Non-pigmented ciliary epithelial cell (primary cell): Measurements from ENCODE around the gene CASK.
"Not testable (repeated sequence)": the region's sequence is repeated elsewhere in the genome, so short reads cannot be mapped to it uniquely, and the experiment has no call there.

Experiments used
- DNase-seq: peaks from one replicate; pipeline ENCODE4 v3.0.0-alpha.2; 2010; ENCODE audit warnings: low read depth

CASK gene

DNA sequence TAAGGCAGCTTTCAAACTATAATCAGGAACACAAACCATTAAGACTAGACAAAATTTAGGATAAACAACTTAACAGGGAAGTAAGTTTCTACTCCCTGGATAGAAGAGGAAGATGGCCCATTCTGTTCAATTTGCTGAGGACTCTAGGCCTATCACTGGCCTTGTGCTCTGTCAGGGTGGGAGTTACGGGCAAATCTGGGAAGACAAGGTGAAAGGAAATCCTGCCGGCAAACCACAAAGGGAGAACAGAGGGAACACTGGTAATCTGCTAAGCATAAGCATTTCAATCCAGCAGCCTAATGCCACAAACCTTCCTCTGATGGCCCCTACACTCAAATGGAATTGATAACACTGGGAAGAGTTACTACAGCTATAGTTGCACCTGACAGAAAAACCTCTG is 191.1 kb downstream of the CASK start:
- no peak for DNase-seq

DNA sequence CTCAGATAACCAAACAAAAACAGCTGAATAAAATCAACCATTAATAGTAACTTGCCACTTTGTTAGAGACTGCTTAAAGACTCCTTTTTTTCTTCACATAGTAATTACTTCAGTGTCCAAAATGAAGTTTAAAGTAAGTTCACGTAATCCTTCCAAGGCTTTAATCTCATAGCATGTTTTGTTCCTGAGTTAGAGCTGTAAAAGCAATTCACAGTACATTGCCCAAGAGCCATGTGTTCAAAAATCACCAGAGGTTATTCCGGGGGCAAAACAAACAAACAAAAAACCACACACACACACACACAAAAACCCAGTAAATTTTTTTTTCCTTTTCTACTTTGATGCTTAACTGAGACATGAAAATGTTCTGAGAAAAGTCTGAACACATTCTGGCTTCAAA is 193.3 kb downstream of the CASK start:
- DNase-seq: no peak

DNA sequence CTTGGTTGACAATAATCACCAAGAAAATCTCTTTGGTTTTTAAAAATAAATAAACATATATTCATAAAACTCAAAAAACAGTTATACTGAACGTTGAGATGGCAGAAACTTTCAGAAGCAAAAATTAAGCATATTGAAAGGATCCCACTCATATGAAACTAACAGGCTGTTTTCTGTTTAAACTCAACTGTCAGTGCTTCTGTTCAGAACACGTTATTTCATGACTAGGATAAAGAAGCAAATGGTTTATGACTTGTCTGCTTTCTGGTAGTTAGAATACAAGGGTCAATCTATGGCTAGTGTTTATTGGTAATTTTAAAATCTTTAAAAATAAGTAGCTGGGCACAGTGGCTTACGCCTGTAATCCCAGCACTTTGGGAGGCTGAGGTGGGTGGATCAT is 195.2 kb downstream of the CASK start:
- DNase-seq: no peak

DNA sequence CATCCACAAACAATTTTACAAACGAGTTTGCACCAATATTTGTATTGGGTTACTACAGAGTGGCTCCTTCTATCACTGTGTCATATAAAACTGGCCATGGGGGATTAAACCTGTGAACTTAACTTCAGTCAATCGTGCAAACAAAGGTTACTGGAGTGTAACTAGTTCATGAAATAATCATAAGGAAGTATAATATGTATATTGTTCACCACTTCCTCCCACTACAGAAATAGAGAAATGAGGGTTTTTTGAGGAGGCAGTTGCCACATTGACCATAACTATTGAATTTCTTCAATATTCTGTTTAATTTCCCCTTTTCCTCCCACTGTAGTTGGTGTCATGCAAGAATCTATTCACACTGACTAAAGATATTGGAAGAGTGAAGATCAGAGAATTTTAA is 199.5 kb downstream of the CASK start, which contains the start of gene GPR82:
TSS of gene GPR82 (plus strand) at position 356 of the 400 bp plus-strand sequence. CDS start 2,846 bp downstream, outside the sequence.
- no peak for DNase-seq

DNA sequence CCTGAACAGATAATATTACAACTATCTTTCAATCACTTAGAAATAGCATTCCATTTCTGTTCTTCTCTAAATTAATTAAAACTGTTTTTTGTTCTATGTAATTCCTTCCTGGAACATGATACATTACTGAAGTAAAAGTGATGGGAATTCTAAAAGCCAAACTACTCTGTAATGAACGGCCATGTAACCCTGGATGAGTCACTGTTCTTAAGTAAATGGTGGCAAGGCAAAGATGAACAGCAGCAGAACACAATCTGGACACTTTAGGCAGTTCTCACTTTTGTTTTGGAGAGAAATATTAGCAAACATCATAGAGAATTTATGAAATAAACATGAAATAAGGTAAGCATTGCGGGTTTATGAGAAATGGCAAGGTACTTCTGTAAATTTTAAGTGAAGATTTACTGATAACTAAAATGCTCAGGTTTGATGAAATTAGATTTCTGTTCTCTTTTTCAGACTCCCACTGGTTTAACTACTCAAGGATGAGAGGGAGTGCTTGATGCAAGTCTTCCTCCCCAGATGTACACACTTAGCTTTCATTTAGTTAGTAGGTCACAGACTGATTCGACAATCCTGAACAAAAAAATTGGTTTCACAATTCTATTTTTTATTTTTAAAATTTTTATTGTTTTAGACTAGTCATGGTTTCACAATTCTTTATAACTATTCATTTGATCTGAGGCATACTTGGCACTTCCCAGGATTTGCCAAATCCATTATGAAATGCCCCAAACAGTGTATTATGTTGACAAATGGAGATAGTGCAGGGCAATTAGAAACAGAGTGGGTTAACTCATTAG is 200.3 kb downstream of the CASK start:
- DNase-seq: no peak

DNA sequence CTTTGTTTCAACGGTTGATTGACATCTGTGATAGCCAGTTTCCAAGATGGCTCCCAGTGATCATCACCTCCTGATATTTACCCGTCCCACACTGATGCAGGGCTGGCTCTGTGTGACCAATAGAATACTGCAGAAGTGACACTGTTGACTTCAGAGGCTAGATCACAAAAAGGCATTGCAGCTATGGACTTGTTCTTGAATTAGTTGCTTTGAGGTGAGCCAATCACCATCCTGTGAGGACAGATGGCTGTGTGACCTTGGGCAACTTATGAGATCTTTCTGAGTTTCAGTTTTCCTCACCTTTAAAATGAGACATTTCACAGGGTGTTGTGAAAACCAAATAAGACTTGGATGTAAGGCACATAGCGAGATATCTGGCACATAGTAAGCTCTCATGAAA is 201.1 kb downstream of the CASK start:
- DNase-seq: no peak

DNA sequence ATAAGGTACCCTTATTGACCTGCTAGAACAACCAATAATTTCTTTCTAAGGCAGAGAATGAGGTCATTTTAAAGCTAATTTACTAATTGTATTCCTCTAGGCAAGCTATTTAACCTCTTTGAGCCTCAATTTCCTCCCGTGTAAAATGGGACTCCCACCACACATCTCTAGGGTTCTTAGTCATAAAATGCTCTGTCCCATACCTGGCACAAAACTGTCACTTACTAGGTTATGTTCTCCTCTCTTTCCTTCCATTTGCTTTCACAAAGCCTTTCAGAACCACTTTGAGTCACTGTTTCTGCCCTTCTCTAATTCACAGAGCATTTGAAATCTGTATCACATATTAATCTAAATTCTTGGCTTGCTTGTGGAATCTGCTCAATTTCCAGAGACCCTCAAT is 201.8 kb downstream of the CASK start:
- DNase-seq: no peak

DNA sequence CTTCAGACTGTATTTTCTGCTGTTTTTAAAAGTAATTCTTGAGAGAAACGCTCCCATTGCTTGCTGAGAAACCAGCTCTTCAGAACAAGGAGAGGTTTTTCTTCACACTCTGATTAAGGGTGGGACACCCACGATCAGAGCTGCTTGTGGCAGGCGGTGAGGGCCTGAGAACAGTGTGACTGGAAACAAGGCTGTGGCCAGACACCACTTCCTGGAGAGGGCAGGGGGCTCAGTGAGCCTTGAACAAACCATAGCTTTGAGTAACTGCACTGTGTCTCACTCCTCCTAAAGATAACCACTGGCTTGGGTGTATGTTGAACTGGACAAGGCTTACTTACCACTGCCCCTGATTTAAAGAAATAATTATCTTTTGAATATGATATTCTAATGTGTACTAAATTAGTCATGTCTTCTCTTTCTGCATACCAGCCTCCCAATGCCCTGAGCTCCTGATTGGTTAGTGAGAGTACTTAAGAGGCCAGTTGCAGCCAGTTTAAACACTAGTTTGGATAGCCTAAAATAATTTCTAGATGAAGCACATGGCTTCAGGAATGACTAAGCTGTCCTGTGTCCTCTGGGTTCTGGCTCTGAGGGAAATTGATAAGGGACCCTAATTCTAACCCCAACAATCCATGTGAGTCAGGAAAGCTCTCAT is 203.1 kb downstream of the CASK start:
- DNase-seq: no peak

DNA sequence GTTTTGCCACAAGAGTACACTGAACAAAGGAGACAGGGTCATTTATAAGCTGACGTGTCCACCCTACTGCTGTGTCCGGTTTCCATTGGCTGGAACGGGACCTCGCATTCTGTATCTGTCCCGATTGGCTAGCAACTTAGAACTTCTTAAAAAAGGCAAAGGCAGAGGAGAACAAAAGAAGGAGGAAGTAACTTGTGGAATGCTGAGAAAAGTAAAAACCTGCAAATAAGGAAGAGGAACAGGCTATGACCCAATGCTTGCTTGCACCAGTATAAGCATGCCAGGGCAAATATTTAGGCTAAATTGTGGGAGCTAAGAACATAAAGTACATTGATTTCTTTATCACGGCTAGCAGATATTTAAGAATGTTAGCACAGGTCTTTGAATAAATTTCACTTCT is 203.7 kb downstream of the CASK start:
- not testable (repeated sequence) for DNase-seq

DNA sequence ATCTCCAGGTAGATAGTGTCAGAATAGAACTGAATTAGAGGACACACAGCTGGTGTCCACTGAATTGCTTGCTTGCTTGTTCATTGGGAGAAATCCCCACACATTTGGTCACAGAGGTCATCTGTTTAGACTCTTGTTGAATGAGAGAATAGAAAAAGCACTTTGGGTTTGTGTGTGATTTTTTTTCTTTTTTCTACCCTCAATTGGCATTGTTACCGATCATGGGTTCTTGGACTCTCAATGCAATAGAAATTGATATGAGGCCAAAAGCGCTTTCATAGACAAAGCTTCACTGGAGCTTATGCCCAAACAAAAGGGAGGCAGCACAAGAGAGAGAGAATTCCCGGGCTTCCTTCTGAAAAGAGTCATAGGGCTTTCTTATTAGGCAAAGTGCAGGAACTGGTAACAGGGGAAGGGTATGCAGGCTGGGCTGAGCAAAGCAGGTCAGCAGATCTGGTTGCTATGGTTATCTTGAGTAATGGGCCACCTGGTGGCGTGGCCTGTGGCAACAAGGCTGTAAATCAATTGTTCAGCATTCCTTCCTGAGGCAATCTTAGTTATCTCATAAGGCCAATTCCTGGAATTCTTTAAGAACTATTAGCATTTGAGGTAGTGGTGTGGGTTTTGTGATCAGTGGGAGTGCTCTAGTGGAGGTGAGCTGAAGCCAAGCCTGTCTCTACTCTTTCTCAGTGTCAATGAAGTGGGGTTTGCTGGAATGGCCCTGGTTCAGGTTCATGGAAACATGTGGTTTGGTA is 204.7 kb downstream of the CASK start:
- no peak for DNase-seq

DNA sequence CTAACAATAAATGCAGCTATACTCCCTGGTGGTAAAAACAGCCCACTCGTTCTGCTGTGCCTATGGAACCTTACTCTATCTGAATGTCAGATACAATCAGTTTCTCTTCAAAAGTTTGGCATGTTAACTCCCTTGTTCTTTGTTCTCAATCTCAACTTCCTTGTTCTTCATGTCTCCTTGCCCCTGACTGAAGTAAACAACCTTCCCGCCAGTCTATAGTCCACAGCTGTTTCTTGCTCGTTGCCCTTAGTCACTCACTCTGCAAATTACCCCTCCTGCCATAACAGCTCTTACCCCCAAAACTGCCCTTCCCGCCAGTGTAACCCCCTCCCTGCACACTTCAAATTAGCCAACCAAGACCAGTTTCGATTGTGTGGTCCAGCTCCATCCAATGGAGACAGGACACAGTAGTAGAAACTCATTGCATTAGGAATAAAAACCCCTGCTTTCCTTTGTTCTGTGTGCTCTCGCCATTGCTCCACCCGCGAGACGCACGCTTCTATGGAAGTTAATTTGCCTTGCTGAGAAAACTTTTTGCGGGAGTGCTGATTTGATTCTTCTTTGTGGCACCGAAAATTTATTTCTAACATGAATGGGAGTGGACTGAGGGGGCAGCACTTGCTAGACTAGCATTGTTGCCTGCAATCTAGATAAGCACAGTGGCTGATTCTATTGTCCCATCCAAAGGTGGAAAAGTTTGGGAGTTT is 206.4 kb downstream of the CASK start:
- no peak for DNase-seq

DNA sequence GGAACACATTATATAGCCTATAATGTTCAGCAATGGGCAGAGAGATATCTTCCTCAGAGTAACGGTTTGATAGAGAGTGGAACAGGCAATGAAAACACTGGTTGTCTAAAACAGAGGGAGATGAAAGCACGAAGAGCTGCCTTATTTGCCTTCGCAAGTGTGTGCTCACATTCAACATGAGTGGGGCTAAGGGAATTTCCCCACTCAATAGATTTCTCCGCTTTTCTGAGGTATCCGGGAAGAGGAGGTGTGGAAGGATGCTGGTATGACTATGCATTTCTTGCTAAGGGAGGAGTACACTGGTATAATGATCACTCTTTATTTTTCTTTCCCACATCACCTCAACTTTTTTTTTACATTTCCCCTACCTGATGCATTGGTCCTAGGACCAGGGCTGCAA is 207.1 kb downstream of the CASK start:
- DNase-seq: no peak

DNA sequence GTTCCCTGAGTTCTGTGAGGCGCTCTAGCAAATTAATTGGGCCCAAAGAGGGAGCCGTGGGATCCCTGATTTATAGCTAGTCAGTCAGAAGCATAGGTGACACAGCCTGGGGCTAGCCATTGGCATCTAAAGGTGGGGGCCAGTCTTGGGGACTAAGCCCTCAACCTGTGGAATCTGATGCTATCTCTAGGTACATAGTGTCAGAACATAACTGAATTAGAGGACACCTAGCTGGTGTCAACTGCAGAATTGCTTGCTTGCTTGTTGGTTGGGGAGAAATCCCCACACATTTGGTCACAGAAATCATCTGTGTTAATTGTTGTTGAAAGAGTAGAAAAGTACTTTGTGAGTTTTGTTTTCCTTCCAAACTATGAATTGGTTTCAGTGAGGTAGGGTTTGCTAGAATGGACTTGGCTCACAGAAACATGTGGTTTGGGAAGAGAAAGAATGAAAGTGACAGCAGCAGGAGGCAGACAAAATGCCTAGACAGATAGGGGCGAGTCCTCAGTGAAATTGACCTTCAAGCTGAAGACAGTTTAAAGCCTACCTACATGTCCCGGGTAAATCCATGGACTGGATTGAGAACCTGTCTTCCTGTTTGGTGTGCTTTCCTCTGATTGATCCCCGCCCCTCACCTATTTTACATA is 212.2 kb downstream of the CASK start:
- no peak for DNase-seq

DNA sequence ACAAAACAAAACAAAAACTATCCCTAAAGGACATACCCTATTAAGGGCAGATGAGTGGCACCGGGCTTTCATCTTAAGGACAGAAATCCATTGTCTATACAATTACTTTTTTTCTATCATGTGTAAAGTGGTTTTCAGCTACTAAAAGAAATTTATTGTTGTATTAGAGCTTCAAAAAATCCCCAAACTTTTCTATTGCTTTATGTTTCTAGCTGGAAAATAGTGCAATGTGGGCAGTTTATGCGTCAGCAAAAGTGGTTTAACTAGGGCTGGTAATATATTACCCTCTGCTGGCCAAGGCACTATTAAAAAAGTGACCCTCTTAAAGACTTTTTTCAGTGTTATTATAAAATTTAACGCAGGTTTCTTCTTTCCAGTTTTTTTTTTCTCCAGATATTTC is 214.9 kb downstream of the CASK start:
- no peak for DNase-seq

DNA sequence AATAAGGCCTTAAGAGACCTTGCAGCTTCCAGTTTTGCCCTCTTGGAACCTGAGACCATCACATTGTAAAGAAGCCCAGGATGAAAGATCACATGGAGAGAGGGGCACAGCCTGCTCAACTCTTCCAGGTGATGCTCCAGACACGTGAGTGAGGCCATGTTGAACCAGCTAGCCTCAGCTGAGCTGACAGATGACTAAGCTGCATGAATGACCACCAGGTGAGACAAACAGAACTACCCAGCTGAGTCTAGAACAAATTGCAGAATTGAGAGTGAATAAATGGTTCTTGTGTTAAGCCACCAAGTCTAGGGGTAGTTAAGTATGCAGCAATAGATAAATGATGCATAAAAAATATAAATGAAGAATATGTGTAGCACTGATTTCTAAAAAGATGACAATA is 216.1 kb downstream of the CASK start:
- no peak for DNase-seq

DNA sequence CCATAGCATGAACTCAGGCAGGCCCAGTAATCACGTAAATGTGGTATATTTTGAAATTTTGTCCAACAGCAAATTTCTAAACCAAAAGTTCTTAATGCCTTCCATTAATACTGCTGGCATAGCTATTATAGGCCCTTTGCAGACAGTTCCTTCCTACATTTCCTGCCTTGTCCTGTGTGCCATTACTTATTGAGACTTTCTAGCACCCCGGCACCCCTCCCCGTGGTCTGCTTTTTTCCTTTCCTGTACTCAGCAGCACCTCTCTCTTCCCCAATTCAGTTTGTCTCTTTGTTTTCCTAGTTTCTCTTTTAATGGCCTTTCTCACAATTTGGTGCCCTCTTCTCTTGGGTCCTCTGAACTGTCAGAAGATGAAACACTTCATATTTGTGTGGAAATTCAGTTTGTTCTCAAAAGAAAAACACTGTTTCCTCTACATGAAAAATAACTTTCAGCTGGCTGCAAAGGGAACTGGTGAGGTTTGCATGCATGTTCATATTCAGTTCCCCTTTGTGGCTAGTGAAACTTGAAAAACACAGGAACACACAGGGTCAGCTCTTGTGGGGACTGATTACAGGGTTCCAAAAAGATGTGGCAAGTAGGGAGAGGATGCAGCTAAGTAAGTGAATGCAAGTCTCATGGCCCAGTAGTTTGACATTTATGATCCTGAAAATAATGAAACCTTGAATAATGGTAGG is 217.5 kb downstream of the CASK start:
- DNase-seq: no peak

DNA sequence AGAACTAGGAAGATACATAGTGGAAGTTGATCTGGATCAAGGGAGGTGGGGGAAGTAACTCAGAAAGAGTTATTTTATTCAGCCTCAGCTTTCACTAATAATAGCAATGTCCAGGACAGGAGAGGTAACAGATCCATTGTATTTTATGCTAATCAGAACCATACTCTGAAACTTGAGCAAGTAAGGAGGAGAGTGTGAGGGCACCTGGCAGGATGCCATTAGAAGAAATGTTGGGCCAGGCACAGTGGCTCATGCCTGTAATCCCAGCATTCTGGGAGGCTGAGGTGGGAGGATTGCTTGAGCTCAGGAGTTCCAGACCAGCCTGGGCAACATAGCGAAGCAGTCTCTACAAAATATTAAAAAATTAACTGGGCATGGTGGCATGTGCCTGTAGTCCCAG is 218.3 kb downstream of the CASK start:
- DNase-seq: no peak

DNA sequence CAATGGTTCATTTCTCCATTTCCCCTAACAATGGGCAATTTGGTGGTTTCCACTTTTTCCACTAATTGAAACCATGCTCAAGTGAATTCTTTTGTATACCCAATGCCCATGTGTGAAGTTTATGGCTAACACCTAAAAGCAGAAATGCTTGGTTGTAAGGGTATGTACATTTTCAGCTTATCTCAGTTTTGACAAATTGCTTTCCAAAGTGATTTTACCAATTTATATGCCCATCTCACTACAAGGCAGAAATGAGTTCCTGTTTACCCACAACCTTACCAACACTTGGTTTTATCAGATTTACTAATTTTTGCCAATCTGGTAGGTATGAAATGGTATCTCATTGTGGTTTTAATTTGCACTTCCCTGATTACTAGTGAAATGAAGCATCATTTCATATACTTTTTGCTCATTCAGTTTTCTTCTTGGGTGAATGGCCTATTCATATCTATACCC is 219.8 kb downstream of the CASK start:
- DNase-seq: no peak

DNA sequence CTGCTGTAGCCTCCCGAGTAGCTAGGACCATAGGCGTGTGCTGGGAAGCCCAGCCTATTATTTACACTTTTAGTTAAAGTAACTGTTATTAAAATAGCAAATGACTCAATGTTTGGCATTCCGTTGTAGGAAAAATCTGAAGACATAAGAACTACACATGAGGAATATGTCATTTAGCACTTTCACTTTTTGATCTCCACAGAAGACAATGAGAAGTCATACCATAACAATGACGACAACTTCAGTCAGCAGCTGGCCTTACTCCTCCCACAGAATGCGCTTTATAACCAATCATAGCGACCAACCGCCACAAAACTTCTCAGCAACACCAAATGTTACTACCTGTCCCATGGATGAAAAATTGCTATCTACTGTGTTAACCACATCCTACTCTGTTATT is 227.9 kb downstream of the CASK start:
- no peak for DNase-seq

DNA sequence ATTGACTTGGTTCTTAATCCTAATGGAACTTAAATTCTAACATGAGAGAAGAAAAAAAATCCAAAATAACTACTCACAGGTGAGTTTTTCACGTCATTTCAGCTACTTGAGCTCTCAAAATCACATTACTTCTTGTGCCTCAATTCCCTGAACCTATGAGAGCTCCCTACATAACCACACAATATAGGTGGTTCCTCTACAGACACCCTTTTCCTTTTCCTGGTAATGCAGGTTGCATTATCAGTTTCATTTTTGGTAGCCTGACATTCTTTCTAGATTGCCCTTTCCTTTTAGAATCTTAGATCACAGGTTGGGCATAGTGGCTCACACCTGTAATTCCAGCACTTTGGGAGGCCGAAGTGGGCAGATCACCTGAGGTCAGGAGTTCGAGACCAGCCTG is 230.3 kb downstream of the CASK start:
- no peak for DNase-seq

DNA sequence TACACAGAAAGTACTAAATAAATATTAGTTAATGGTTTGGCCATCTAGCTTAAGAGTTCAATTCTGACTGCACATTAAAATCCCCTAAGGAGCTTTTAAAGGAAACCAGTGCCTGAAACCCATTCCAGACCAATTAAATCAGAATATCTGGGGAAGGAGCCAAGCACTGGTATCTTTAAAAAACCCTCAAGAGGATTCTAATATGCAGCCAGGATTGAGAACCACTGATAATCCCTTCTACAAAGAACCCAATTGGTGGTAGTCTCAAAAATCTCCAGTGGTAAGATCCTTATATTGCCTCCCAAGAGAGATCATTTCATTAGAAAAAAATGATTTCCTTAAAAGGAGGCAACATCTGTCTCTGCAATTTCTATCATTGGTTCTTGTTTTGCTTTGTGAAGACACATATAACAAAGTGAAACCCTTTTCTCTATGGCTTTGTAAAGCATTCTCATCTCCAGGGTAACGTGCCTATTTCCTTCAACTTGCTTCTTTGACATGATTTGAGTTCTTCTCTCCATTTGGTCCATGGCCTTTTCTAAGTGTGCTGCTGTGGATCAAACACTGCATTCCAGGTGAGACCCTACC is 231.1 kb downstream of the CASK start:
- DNase-seq: peak; percentile 0
